ENCODE measurements around the gene DISC1.

Gene DISC1

GRCh38 chr1:231684356-231685244 is 58.0 kb downstream of the DISC1 start:
- Mint-ChIP-seq H3K4me3 (no peak overlapping the region), H3K9me3 (peaks cover 6% of the 10 kb centered on the region), H3K36me3 (peaks cover 9% of the 10 kb centered on the region), H3K27ac (no peak overlapping the region), H3K4me1 (peaks cover 2% of the 10 kb centered on the region), H3K27me3 (peaks cover 27% of the 10 kb centered on the region)
- no peak for ATAC-seq

DNA sequence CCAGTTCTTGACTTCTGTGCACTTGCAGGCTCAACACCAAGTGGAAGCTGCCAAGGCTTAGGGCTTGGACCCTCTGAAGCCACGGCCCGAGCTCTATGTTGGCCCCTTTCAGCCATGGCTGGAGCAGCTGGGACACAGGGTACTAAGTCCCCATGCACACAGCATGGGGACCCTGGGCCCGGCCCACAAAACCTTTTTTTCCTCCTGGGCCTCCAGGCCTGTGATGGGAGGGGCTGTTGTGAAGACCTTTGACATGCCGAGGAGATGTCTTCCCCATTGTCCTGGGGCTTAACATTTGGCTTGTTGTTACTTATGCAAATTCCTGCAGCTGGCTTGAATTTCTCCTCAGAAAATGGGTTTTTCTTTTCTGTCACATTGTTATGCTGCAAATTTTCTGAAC is 59.8 kb downstream of the DISC1 start:
- Mint-ChIP-seq H3K4me3 (no peak overlapping the region), H3K36me3 (peaks cover 9% of the 10 kb centered on the region), H3K9me3 (peaks cover 6% of the 10 kb centered on the region), H3K27me3 (peaks cover 40% of the 10 kb centered on the region), H3K4me1 (peaks cover 15% of the 10 kb centered on the region), H3K27ac (no peak overlapping the region)
- ATAC-seq, result no peak

- peaks cover 41% of the 10 kb centered on the region for H3K27me3 Mint-ChIP-seq
- H3K4me1 Mint-ChIP-seq, result peaks cover 15% of the 10 kb centered on the region
- ATAC-seq, result no peak
- H3K27ac Mint-ChIP-seq, result no peak overlapping the region
- peaks cover 9% of the 10 kb centered on the region for H3K36me3 Mint-ChIP-seq
- H3K4me3 Mint-ChIP-seq, result no peak overlapping the region
- peaks cover 6% of the 10 kb centered on the region for H3K9me3 Mint-ChIP-seq
Measured at GRCh38 chr1:231688989-231689388, 62.4 kb downstream of the DISC1 start.

DNA sequence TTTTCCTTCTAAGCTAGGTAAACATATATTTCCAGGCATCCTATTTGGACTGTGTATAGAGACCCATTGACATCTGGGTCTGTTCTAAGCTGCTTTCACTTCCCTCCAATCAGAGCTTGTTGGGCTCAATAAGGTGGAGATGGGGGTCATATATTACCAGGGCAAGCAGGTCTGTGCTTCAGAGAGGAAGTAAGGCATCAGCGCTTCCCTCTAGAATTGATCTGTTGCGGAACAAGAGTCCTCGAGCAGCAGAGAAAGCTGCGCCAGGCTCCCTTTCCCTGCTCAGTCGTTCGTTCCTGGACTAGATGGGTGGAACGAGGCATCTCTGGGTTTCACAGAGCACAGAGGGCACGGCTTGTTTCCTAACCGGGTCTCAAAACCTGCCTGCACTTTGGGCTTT is 63.5 kb downstream of the DISC1 start:
- Mint-ChIP-seq H3K9me3 (peaks cover 6% of the 10 kb centered on the region), H3K27ac (no peak overlapping the region), H3K4me1 (peaks cover 15% of the 10 kb centered on the region), H3K4me3 (peak overlapping the region; percentile 2), H3K36me3 (peaks cover 16% of the 10 kb centered on the region), H3K27me3 (peaks cover 31% of the 10 kb centered on the region)
- peak; percentile 75 for ATAC-seq

DNA sequence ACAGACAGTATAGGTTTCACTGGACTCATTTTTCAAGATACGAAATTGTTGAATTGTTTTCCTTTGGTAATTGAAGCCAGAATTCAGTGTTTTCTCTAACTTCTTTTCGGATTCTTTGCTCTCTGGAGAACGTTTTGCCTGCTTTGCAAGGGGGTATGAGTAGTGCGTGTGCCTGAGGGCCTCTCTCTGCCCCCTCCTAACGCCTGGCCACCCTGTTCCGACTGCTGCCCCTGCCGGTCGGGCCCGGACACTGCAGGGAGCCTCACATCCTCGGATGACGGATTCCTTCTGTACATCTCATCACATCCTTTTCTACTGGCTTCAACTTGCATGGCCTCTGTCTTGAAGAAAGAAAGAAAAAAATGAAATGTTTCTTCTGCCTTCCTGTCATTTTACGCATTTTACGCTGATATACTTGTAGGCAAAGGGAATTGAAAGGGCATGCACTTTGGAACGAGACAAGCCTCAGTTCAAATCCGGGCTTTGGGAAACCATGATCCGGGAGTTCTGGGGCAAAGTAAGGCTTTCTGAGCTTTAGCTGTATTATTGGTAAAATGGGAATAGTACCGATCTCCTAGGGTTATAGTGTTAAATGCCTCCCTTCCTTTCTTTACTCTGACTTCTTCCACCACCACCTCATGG is 65.1 kb downstream of the DISC1 start:
- ATAC-seq, result no peak
- Mint-ChIP-seq H3K27me3 (peaks cover 31% of the 10 kb centered on the region), H3K4me1 (peaks cover 15% of the 10 kb centered on the region), H3K4me3 (no peak overlapping the region), H3K27ac (no peak overlapping the region), H3K36me3 (peaks cover 26% of the 10 kb centered on the region), H3K9me3 (peaks cover 5% of the 10 kb centered on the region)

DNA sequence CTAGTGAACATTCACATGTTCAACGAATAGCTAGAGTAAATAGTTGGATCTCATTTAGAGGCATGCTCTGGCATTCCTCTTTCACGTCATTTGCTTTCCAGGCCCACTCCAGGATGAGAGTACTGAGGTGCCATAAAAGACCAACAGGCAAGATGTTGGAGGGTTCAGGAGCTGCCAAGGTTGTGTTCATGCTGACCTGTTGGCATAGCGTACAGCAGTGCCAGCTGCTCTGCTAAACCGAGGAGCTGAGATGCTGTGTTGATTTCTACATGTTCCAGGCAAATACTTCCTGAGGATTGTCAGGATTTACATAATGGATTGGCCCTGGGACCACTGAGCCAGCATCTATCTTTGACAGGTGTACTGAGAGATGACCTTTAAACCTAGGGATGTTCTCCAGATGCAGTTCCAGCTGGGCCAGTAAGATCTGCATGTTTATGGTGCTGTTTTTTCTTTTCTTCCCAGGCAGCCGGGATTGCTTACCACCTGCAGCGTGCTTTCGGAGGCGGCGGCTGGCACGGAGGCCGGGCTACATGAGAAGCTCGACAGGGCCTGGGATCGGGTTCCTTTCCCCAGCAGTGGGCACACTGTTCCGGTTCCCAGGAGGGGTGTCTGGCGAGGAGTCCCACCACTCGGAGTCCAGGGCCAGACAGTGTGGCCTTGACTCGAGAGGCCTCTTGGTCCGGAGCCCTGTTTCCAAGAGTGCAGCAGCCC is 66.9 kb downstream of the DISC1 start:
- Mint-ChIP-seq H3K27me3 (peaks cover 31% of the 10 kb centered on the region), H3K36me3 (peaks cover 20% of the 10 kb centered on the region), H3K9me3 (no peaks in the 10 kb centered on the region), H3K4me1 (peaks cover 15% of the 10 kb centered on the region), H3K27ac (no peak overlapping the region), H3K4me3 (no peak overlapping the region)
- no peak for ATAC-seq

DNA sequence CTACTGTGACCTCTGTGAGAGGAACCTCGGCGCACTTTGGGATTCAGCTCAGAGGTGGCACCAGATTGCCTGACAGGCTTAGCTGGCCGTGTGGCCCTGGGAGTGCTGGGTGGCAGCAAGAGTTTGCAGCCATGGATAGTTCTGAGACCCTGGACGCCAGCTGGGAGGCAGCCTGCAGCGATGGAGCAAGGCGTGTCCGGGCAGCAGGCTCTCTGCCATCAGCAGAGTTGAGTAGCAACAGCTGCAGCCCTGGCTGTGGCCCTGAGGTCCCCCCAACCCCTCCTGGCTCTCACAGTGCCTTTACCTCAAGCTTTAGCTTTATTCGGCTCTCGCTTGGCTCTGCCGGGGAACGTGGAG is 67.5 kb downstream of the DISC1 start:
- Mint-ChIP-seq H3K27me3 (peaks cover 28% of the 10 kb centered on the region), H3K9me3 (no peaks in the 10 kb centered on the region), H3K4me3 (no peak overlapping the region), H3K36me3 (peaks cover 20% of the 10 kb centered on the region), H3K4me1 (peaks cover 15% of the 10 kb centered on the region), H3K27ac (no peak overlapping the region)
- no peak for ATAC-seq

- Mint-ChIP-seq H3K4me1 (peaks cover 18% of the 10 kb centered on the region), H3K4me3 (no peak overlapping the region), H3K27me3 (peaks cover 23% of the 10 kb centered on the region), H3K36me3 (peaks cover 20% of the 10 kb centered on the region), H3K9me3 (no peaks in the 10 kb centered on the region), H3K27ac (no peak overlapping the region)
- ATAC-seq, result no peak
Measured at GRCh38 chr1:231694465-231695077, 68.0 kb downstream of the DISC1 start.

DNA sequence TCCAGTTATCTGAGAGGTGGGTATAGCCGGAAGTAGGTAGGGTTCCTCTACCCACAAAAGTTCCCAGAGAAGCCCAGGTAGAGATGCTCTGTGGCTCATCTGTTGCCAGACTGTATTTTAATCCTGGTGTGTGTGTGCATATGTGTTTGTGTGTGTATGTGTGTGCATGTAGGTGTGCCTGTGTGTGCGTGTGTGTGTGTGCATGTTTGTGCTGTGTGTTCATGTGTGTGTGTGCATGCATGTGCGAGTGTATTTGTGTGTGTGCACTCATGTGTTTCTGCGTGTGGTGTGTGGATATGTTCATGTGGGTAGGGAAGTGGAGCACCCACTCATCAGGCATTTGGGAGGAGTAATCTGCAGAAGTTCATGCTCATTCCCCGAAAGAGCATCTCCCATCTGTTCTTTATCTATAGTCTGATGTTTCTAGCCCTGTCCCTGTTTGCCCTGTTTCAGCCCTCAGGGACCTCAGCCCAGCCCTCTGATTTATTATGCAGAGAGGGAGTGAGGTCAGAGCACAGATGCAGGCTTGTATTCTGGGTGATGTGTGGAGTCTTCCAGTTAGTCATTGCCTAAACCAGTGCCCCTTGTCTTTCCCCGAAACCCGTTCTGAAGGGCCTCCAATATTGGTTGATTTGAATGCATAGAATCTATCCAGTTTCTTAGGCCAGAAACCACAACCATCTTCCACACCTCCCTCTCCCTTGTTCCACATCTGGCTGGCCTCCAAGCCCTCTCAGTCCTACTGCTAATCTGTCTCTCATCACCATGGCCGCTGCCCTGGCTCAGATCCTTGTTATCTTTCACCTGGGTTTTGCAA is 69.1 kb downstream of the DISC1 start:
- Mint-ChIP-seq H3K4me1 (peaks cover 14% of the 10 kb centered on the region), H3K27me3 (peaks cover 12% of the 10 kb centered on the region), H3K4me3 (no peak overlapping the region), H3K36me3 (peaks cover 23% of the 10 kb centered on the region), H3K9me3 (peaks cover 2% of the 10 kb centered on the region), H3K27ac (no peak overlapping the region)
- ATAC-seq, result no peak

DNA sequence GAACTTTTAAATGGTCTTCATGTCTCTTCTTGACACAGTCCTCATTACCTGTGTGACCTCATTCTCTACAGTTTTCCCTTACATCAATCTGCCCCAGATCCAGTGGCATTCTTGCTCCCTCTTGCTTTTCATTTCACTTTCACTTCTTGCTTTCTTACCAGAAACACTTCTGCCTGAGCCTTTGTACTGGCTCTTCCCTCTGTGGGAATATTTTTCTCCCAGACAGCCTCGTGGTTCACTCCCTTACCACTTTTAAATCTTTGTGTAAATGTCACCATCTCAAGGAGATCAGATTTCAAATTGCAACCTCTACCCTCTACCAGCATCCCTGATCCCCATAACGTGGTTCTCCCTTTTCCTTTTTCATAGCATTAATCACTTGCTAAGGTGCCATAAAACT is 73.2 kb downstream of the DISC1 start:
- Mint-ChIP-seq H3K4me3 (no peak overlapping the region), H3K9me3 (peaks cover 6% of the 10 kb centered on the region), H3K27me3 (peaks cover 8% of the 10 kb centered on the region), H3K4me1 (peaks cover 11% of the 10 kb centered on the region), H3K27ac (peak overlapping the region; percentile 7), H3K36me3 (peaks cover 41% of the 10 kb centered on the region)
- no peak for ATAC-seq

- no peak for ATAC-seq
- peaks cover 8% of the 10 kb centered on the region for H3K27me3 Mint-ChIP-seq
- H3K9me3 Mint-ChIP-seq, result peaks cover 6% of the 10 kb centered on the region
- peaks cover 11% of the 10 kb centered on the region for H3K4me1 Mint-ChIP-seq
- no peak overlapping the region for H3K4me3 Mint-ChIP-seq
- peaks cover 33% of the 10 kb centered on the region for H3K36me3 Mint-ChIP-seq
- no peak overlapping the region for H3K27ac Mint-ChIP-seq
Measured at GRCh38 chr1:231701306-231701705, 74.7 kb downstream of the DISC1 start.

- Mint-ChIP-seq H3K27me3 (peaks cover 8% of the 10 kb centered on the region), H3K36me3 (peaks cover 30% of the 10 kb centered on the region), H3K4me1 (peaks cover 11% of the 10 kb centered on the region), H3K9me3 (peaks cover 6% of the 10 kb centered on the region), H3K4me3 (no peak overlapping the region), H3K27ac (no peak overlapping the region)
- ATAC-seq, result no peak
Measured at GRCh38 chr1:231702331-231702730, 75.7 kb downstream of the DISC1 start.

- Mint-ChIP-seq H3K9me3 (peaks cover 6% of the 10 kb centered on the region), H3K36me3 (peaks cover 30% of the 10 kb centered on the region), H3K4me3 (no peak overlapping the region), H3K4me1 (peaks cover 11% of the 10 kb centered on the region), H3K27ac (no peak overlapping the region), H3K27me3 (peaks cover 8% of the 10 kb centered on the region)
- ATAC-seq, result no peak
Measured at GRCh38 chr1:231702804-231703203, 76.2 kb downstream of the DISC1 start.
